Measurements from ENCODE around the gene DNASE1L3.

DNASE1L3 gene, protein sequence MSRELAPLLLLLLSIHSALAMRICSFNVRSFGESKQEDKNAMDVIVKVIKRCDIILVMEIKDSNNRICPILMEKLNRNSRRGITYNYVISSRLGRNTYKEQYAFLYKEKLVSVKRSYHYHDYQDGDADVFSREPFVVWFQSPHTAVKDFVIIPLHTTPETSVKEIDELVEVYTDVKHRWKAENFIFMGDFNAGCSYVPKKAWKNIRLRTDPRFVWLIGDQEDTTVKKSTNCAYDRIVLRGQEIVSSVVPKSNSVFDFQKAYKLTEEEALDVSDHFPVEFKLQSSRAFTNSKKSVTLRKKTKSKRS

DNA sequence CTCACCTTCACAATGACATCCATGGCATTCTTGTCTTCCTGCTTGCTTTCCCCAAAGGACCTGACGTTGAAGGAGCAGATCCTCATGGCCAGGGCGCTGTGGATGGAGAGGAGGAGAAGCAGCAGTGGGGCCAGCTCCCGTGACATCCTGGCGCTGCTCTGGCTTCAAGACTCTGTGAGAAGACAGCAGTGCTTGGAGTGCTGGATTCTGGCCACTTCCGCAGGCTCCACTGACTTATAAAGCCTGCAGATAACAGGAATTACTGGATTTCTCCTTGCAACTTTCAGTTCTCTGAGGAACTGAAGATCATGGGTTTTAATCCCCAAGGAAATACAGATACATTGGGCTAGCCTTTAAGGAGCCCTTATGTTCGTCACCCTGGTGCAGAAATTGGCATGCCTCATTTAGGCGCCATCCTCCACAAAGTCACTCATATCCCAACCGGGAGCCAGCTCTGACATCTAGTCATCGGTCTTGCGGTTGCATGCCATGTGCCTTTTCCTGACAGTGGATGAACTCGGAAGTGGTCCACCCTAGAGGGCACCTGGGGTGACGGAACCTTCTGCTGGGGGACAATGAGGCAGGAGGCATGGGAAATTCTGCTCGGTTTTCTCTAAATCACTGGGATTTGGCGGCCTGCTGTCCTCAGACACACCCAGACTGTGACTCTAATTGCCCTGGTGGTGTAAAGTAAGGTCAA is at the start of gene DNASE1L3:
Gene DNASE1L3 (minus strand): TSS at position 212 of the 700 bp plus-strand sequence. CDS start 66 bp downstream, at position 146.
- no peaks in the 10 kb centered on the region for H3K36me3 ChIP-seq (ENCODE audit: insufficient read depth)
- peaks cover 21% of the 10 kb centered on the region for H3K4me1 ChIP-seq (ENCODE audit: low read depth, poor library complexity, severe bottlenecking)
- H3K4me3 ChIP-seq (IDR thresholded peaks at IDR 0.05; ENCODE audit: insufficient read depth, low read depth, low read length): no peak within 1 kb of the TSS
- H2AFZ ChIP-seq (ENCODE audit: low read depth): no peak within 1 kb of the TSS
- no peak within 1 kb of the TSS for H3K27ac ChIP-seq
- H4K20me1 ChIP-seq (ENCODE audit: insufficient read depth): no peaks in the 10 kb centered on the region
- TF ChIP-seq, protein P1, sequence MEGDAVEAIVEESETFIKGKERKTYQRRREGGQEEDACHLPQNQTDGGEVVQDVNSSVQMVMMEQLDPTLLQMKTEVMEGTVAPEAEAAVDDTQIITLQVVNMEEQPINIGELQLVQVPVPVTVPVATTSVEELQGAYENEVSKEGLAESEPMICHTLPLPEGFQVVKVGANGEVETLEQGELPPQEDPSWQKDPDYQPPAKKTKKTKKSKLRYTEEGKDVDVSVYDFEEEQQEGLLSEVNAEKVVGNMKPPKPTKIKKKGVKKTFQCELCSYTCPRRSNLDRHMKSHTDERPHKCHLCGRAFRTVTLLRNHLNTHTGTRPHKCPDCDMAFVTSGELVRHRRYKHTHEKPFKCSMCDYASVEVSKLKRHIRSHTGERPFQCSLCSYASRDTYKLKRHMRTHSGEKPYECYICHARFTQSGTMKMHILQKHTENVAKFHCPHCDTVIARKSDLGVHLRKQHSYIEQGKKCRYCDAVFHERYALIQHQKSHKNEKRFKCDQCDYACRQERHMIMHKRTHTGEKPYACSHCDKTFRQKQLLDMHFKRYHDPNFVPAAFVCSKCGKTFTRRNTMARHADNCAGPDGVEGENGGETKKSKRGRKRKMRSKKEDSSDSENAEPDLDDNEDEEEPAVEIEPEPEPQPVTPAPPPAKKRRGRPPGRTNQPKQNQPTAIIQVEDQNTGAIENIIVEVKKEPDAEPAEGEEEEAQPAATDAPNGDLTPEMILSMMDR (conservative IDR thresholded peaks at IDR 0.05; ENCODE audit: low read depth, low read length): no peak
- H3K79me2 ChIP-seq (ENCODE audit: insufficient read depth, low read depth): no peaks in the 10 kb centered on the region
- H3K27me3 ChIP-seq (ENCODE audit: insufficient read depth, low read depth): no peaks in the 10 kb centered on the region
- H3K9ac ChIP-seq: no peak within 1 kb of the TSS
- H3K4me2 ChIP-seq: no peak within 1 kb of the TSS

DNA sequence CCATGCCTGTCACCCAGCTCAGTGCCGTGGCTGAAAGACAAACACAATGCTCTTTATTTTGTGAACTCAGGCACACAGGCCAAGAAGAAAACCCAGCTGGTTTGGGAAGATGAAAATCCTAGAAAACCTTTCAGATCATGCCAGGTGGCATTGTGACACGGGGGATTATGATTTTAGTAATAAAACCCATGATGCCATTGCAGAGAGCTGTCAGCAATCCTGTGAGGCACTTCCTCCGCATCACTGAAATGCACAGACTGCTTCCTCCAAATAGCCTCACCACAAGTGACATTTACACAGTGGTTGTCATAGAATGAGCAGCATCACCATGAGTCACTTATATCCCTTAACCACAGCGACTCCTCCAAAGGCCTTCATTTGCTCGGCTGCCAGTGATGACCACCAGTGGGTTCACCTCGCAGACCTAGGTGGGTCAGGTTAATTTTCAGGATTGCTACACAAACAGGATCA is 49.5 kb upstream of the DNASE1L3 start:
- no peak overlapping the region for H2AFZ ChIP-seq (ENCODE audit: low read depth)

DNA sequence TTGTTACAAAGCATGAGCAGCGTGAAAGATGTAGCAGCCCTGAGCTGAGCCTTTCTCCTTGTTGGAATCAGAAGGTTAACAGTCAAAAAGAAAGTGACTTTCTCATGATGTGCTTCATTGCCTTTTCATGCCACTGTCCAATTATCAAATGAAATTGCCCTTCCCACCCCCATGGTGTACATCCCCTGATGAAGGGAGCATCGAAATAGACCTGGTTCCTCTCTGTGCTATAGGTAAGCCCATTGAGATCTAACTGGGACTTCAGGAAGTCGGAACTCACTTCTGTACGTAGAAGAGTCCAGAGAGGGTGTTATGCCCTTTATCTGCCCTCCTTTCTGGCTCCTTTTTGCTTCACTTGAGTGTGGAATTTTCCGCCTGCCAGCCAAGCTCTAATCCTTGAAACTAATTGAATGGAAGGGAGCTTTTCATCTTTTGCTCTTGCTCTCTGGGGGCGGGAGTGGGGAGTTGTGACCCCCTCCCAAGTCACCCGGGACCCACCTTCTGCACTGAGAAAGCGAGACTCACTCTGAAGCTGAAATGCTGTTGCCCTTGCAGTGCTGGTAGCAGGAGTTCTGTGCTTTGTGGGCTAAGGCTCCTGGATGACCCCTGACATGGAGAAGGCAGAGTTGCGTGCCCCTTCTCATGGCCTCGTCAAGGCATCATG is 47.8 kb upstream of the DNASE1L3 start:
- no peak overlapping the region for H3K9ac ChIP-seq

More for the DNA sequence above, 49.5 kb upstream of the DNASE1L3 start:
- Histone ChIP-seq H3K79me2 (ENCODE audit: insufficient read depth, low read depth) (no peaks in the 10 kb centered on the region), H3K27me3 (ENCODE audit: insufficient read depth, low read depth) (no peaks in the 10 kb centered on the region), H3K27ac (no peak overlapping the region), H3K4me2 (no peak overlapping the region), H3K4me1 (ENCODE audit: low read depth, poor library complexity, severe bottlenecking) (no peaks in the 10 kb centered on the region), H3K9ac (no peak overlapping the region), H3K36me3 (ENCODE audit: insufficient read depth) (no peaks in the 10 kb centered on the region), H3K4me3 (IDR thresholded peaks at IDR 0.05; ENCODE audit: insufficient read depth, low read depth, low read length) (no peak overlapping the region), H4K20me1 (ENCODE audit: insufficient read depth) (no peaks in the 10 kb centered on the region)
- TF ChIP-seq, protein P1 (conservative IDR thresholded peaks at IDR 0.05; ENCODE audit: low read depth, low read length): no peak

DNA sequence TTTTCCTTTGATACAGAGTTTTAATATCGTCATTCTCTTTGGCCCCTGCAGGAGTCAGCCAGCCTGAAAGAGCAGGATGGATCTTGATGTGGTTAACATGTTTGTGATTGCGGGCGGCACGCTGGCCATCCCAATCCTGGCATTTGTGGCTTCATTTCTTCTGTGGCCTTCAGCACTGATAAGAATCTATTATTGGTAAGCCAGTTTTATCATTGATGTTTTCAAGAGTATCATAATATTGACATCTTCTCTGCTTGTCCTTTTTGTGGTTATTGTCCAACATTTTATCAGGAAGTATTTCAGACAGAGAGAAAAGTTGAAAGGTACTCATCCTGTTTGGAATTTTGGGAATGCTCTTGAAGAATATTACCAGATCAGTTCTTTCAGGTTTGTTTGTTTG is 45.7 kb upstream of the DNASE1L3 start:
- no peaks in the 10 kb centered on the region for H3K36me3 ChIP-seq (ENCODE audit: insufficient read depth)
- H3K4me3 ChIP-seq (IDR thresholded peaks at IDR 0.05; ENCODE audit: insufficient read depth, low read depth, low read length): no peak overlapping the region
- H3K4me2 ChIP-seq: no peak overlapping the region
- no peaks in the 10 kb centered on the region for H3K79me2 ChIP-seq (ENCODE audit: insufficient read depth, low read depth)
- H4K20me1 ChIP-seq (ENCODE audit: insufficient read depth): no peaks in the 10 kb centered on the region
- H3K4me1 ChIP-seq (ENCODE audit: low read depth, poor library complexity, severe bottlenecking): no peaks in the 10 kb centered on the region
- H3K27me3 ChIP-seq (ENCODE audit: insufficient read depth, low read depth): no peaks in the 10 kb centered on the region
- H2AFZ ChIP-seq (ENCODE audit: low read depth): no peak overlapping the region
- TF ChIP-seq, protein P1 (conservative IDR thresholded peaks at IDR 0.05; ENCODE audit: low read depth, low read length): no peak
- no peak overlapping the region for H3K9ac ChIP-seq
- no peak overlapping the region for H3K27ac ChIP-seq

More for the DNA sequence above, 47.8 kb upstream of the DNASE1L3 start:
- Histone ChIP-seq H3K4me1 (ENCODE audit: low read depth, poor library complexity, severe bottlenecking) (no peaks in the 10 kb centered on the region), H4K20me1 (ENCODE audit: insufficient read depth) (no peaks in the 10 kb centered on the region), H3K27ac (no peak overlapping the region), H3K36me3 (ENCODE audit: insufficient read depth) (no peaks in the 10 kb centered on the region), H2AFZ (ENCODE audit: low read depth) (no peak overlapping the region), H3K4me3 (IDR thresholded peaks at IDR 0.05; ENCODE audit: insufficient read depth, low read depth, low read length) (no peak overlapping the region), H3K4me2 (no peak overlapping the region), H3K79me2 (ENCODE audit: insufficient read depth, low read depth) (no peaks in the 10 kb centered on the region), H3K27me3 (ENCODE audit: insufficient read depth, low read depth) (no peaks in the 10 kb centered on the region)
- TF ChIP-seq, protein P1 (conservative IDR thresholded peaks at IDR 0.05; ENCODE audit: low read depth, low read length): no peak

Data from KMS-11 (cell line).